Neural cell (in vitro differentiated cells): Measurements from ENCODE around the gene DLAT.

Experiments used
- CTCF ChIP-seq: fragments of 450-650 bp; IDR thresholded peaks from 2 replicates; pipeline ENCODE4 v1.5.1; 2014; ENCODE audit warnings: antibody characterized with exemption, mild to moderate bottlenecking, moderate library complexity; ENCODE audit not compliant: poor library complexity, severe bottlenecking
- SMC3 ChIP-seq: fragments of 450-650 bp; conservative IDR thresholded peaks from 2 replicates; pipeline ENCODE4 v1.6.1; 2014; ENCODE audit warnings: antibody characterized with exemption, mild to moderate bottlenecking, moderate library complexity; ENCODE audit not compliant: poor library complexity
- TAF1 ChIP-seq: IDR thresholded peaks from 2 replicates; pipeline ENCODE4 v1.6.1; 2012; ENCODE audit warnings: low read depth

- TF ChIP-seq CTCF (no peak), TAF1 (no peak), SMC3 (no peak)
These were observed 25.5 kb downstream of the DLAT start for GRCh38 chr11:112050721-112051120.
